Colon (tissue), 2 donors: ENCODE data around the gene ULK1.

Source experiments
- FAIRE-seq: peaks from 2 replicates; lab custom pipeline; 2012; peaks lifted over from hg19 to GRCh38; lab: Jason Lieb, UNC
- donor health status: control.
- donor health status: control.

Gene ULK1

DNA sequence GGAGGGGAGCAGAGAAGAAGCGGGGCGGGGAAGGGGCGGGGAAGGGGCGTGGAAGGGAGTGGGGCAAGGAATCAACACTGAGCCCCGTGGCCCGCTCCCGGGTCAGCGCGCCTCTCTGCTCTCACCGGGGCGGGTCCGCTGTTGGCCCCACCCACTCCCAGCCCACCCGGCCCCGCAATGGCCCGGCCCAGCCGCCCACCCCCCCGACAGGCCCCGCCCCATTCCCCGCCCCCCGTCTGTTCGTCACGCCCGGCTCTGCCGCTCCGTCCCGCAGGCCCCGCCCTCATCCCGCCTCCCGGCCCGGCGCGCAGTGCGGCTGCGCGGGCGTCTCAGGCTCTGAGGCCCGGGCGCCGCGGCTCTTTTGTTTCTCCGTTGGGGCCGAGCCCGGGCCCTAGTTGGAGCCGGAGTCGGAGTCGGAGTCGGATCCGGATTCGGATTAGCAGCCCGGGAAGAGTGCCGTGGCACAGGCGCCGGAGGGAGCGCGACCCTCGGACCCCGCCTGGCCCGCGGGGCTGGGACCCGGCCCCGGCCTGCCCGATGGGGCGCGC is at the start of gene ULK1:
ULK1 (plus strand) TSS at position 310 of the 548 bp plus-strand sequence. CDS start 380 bp downstream, outside the sequence.
- FAIRE-seq, result no peak

DNA sequence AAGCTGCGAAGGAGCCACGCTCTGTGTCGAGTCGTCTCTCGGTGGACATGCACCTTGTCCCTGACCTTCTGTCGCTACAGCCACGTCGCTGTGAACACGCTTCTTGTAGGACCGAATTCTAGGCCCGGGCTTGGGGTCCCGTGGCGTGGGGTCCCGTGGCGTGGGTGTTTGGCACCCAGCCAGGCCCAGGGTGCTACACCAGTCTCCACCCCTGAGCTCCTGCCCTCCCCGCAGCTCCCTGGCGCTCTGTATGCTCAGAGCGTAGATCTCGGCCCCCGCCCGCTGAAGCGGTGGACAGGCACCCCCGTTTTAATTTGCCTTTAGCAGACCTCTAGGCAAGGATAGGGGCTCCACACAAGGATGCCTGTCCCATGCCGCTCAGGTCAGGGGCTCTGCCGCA is 49.8 kb upstream of the ULK1 start:
- FAIRE-seq, result no peak

DNA sequence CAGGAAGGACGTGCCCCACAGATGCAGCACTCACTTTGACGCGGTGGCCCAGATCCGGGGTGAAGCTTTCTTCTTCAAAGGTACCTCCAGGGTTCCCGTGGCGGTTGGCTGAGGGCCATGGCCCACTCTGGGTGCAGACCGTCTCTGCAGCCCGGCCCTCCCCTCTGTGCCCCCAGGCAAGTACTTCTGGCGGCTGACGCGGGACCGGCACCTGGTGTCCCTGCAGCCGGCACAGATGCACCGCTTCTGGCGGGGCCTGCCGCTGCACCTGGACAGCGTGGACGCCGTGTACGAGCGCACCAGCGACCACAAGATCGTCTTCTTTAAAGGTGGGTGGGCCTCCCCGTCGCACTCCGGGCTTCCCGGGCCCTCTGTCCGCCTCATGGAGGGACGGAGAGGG is 49.3 kb upstream of the ULK1 start:
- no peak for FAIRE-seq

DNA sequence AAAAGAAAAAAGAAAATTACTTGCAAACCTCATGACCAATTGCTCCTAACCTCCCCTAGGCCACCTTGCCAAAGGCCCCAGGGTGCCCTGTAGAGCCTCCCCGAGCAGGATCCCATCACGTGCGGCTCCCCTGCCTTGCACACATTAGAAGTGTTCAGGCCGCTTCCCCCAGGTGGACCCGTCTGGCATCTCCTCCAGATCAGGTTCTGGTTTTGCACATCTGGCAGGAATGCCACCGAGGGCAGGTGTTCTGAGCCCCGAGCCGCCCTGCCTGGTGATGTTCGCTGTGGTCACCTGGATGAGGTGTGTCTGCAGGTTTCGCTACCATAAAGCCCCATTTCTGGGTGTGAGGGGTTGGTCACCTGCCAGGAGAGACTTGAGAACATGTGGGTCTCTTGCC is 47.0 kb upstream of the ULK1 start:
- no peak for FAIRE-seq

DNA sequence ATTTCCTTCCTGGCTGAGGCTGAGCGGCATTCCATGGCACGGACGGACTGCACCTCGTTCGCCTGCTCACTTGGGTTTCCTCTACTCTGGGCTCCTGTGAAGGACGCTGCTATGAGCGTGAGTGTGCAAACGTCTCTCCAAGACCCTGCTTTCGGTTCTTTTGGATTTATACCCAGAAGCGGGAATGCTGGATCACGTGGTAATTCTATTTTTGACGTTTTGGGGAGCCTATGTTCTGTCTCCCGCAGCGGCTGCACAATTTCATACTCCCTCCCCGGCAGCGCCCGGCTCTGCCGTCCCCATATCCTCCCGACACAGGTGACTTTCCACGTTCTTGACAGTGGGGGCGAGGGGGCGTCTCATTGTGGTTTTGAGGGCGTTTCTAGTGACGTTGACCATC is 45.7 kb upstream of the ULK1 start:
- FAIRE-seq, result no peak

DNA sequence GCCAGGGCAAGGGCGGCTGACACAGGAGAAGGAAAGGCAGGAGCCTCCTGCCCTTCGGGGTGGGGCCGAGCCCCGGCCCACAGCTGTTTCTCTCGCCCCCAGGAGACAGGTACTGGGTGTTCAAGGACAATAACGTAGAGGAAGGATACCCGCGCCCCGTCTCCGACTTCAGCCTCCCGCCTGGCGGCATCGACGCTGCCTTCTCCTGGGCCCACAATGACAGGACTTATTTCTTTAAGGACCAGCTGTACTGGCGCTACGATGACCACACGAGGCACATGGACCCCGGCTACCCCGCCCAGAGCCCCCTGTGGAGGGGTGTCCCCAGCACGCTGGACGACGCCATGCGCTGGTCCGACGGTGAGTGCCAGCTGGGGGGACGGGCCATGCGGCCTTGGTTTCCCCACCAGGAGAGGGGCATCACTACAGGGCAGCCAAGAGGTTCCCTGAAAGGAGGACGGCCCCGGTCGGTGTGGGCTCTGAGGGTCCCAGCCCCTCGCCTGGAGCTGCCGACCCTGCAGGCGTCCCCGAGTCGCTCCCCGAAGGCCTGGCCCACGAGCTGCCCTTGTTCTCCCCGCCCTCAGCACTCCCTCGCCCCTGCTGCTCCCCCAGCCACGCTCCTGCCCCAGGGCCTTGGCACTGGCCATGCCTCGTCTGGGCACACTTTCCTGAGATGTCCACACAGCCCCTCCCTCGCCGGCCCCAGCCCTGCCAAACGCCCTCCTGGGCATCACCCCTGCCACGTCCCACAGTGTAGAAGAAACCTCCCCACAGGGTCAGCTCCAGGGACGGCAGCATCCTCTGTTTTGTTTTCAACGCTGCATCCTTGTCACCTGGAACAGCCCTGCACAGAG is 44.5 kb upstream of the ULK1 start:
- no peak for FAIRE-seq

DNA sequence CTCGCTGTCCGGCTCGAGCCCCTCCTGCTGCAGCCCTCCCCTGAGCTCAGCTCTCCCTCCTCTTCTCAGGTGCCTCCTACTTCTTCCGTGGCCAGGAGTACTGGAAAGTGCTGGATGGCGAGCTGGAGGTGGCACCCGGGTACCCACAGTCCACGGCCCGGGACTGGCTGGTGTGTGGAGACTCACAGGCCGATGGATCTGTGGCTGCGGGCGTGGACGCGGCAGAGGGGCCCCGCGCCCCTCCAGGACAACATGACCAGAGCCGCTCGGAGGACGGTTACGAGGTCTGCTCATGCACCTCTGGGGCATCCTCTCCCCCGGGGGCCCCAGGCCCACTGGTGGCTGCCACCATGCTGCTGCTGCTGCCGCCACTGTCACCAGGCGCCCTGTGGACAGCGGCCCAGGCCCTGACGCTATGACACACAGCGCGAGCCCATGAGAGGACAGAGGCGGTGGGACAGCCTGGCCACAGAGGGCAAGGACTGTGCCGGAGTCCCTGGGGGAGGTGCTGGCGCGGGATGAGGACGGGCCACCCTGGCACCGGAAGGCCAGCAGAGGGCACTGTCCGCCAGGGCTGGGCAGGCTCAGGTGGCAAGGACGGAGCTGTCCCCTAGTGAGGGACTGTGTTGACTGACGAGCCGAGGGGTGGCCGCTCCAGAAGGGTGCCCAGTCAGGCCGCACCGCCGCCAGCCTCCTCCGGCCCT is 43.4 kb upstream of the ULK1 start:
- no peak for FAIRE-seq

DNA sequence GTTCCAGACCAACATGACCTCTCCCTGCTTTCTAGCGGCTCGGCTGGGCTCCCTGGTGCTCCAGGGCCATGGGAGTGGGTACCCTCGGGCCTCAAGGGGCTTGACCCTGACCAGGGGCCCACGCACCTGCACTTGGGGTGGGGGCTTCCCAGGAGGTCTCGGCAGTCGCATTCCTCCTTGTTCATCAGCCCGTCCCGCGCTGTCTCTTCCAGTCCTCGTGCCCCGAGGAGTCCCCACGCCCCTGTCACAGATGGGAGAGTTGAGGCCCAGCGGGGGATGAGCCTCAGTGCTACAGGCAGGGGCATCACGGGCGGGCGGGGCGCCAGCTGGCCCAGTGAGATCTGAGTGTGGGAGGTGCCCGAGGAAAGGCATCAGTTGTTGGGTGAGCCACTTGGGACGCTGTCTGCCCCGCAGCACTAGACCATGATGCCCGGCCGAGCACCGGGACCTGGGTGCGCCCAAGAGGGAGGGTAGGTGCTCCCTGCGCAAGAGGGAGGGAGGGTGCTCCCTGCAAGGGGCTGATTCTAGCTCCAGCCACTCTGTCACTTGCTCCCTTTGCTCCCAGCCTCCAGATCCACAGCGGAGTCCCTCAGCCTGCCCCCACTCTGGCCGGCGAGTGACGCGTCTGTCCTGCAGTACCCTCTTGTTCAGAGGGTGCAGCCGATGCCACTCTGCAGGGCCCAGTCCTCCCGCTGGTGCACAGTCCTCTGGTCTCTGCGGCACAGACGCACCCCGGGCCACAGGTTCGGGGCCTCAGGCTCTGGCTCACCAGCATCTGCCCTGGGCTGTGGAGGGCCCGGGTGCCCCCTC is 42.5 kb upstream of the ULK1 start:
- no peak for FAIRE-seq

DNA sequence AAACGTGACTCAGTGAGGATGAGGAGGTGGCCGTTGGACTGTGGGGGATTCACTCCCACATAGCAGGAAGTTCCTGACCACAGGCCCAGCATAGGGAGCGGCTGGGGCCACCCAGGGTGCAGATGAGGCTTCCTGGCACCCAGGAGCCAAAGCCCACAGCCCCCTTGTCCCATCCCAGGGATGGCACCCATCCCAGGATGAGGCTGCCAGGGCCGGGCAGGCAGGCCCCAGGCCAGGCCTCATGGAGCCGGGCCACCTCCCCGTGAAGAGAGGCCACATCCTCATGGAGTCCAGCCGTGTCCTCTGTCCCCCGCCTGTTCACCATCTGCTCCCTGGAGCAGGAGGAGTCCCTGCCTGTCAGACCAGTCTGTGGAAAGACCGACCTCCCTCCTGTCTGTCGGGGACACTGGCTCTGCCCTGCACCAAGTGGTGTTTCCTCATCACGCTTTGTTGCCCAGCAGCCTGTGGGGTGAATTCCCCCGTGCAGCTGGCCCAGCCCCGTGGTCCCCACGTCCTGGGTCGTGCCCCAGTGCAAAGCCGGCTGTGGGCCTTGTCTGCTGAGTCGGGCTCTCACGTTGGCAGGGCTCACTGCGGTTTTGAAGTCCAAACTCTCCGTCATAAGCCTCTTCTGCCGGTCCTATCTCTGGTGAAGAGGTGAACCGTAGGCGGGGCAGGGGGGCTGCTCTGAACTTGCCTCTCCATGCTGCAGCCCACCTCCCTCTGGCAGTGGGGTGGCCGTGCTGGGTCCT is 41.7 kb upstream of the ULK1 start:
- no peak for FAIRE-seq

DNA sequence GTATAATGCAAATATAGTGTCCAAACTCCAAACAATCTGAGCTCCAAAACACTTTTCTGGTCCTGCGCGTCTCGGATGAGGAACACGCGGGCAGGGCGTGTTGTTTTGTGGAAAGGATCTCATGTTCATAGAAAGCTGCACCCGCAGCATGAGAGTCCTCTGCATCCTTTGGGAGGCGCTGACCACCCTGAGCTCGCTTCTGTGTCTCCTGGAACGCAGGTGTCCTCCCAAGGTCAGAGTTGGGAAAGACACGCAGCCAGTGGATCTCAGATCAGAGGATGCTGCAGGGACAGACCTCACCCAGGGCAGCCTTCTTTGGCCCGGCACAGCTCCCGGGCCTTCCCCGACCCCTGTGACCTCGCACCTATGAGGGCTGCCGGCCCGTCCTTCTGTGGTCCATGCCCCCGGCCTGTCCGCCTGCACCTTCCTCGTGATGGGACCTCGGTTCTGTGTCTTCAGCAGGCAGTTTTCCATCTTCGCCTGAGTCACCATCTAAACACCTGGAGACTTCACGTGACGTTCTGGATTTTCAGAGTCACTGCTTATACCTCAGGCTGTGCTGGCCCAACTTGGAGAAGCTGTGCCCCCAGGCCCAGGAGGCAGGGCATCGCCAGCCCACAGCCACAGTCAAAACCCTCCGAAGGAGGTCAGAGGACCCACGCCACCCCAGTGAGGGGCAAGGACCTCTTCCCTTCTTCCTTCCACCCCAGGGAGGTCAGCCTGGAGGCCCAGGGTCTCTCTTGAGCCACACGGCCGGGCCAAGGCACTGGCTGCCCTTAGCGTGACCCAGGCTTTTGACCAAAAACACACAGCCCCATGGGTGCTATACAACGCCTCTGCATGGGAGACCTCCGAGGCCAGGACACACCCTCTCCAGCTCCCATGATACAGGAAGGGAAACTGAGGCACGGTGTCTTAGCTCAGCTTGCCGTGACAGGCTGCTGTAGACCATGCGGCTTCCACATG is 40.3 kb upstream of the ULK1 start:
- no peak for FAIRE-seq

DNA sequence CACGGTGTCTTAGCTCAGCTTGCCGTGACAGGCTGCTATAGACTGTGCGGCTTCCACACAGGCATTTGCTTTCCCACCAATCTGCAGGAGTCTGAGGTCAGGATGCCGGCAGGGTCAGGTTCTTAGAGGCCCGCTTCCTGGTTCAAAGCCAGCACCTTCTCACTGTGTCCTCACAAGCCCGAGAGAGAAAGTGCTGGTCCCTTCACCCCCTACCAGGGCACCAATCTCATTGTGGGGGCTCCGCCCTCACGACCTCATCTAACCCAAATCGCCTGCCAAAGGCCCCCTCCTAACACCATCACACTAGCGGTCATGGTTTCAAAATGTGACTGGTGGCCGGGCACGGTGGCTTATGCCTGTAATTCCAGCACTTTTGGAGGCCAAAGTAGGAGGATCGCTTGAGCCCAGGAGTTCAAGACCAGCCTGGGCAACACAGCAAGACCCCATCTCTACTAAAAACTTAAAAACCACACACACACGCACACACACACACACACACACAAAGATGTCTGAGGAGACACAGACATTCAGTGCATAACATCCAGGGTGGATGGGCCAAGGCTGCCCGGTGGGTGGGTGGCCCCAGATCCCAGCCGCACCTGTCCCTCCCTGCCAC is 39.5 kb upstream of the ULK1 start:
- FAIRE-seq, result no peak

DNA sequence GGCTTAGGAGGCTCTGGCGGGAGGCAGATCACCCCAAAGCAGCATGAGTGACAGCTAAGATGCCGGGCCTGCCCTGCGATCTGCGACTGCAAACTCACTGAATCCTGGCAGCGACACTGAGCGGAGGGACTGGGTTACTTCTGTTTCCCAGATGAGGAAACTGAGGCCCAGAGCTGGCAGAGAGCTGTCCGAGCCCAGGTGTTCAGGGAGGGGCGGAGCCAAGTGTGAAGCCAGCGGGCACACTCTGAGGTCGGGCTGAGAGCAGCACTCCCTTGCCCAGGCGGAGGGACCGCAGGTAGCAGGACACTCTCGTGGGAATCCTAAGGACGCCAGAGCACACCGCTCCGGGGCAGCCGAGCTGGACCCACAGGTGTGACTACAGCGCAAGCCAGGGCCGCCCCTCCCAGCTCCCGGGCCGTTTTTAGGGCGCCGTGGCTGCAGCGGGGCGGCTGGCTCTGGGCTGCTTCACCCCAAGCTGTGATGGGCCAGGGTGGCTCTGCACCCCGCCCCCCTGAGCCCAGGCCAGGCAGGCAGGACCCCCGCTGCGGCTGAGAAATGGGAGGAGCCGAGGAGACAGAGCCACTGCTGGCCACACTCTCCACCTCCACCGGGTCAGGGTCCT is 38.8 kb upstream of the ULK1 start:
- no peak for FAIRE-seq

DNA sequence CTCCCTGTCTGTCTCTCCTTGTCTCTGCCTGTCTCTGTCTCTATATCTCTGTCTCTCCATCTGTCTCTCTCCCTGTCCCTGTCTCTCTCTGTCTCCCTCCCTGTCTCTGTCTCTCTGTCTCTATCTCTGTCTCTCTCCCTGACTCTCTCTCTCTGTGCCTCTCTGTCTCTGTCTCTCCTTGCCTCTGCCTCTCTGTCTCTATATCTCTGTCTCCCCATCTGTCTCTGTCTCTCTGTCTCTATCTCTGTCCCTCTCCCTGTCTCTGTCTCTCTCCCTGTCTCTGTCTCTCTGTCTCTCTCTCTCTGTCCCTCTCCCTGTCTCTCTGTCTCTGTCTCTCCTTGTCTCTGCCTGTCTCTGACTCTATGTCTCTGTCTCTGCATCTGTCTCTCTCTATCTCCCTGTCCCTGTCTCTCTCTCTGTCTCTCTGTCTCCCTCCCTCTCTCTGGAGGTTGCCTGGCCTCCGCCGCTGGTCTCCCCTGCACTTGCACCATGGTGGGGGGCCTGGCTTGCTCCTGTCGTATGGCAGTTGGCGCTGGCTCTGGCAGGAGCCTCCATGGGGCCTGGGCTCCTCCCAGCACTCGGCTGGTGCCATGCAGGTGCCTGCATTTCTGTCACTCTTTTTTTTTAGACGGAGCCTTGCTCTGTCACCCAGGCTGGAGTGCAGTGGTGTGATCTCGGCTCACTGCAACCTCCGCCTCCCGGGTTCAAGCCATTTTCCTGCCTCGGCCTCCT is 37.9 kb upstream of the ULK1 start:
- no peak for FAIRE-seq

DNA sequence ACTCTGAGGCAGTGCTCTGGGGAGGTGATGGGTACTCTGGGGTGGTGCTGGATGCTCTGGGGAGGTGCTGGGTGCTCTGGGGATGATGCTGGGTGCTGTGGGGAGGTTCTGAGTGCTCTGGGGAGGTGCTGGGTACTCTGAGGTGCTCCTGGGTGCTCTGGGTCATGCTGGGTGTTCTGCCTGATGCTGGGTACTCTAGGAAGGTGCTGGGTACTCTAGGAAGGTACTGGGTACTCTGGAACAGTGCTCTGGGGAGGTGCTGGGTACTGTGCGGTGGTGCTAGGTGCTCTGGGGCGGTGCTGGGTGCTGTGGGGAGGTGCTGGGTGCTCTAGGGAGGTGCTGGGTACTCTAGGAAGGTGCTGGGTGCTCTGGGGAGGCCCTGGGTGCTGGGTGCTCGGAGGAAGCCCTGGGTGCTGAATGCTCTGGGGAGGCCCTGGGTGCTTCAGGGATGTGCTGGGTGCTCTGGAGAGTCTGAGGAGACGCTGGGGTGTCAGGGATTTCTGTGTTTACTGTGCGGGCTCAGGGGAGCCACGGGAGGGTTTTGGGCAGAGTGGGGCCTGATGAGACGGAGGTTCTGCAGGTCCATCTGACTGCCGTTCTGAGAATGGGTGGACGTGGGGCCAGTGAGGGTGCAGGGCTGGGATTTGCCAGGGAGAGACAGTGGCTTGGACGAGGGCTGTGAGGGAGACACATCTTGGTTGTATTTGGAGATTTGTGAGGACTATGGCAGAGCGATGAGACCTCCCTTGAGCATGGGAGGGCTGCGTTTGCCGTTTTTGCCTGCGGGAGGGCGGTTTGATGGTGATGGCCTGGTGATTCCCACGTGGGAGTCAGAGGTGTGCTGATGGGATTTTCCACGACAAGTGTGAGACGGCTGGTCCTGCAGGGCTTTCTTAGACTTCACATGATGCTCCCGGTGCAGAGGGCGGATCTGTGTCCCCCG is 36.2 kb upstream of the ULK1 start:
- FAIRE-seq, result no peak

DNA sequence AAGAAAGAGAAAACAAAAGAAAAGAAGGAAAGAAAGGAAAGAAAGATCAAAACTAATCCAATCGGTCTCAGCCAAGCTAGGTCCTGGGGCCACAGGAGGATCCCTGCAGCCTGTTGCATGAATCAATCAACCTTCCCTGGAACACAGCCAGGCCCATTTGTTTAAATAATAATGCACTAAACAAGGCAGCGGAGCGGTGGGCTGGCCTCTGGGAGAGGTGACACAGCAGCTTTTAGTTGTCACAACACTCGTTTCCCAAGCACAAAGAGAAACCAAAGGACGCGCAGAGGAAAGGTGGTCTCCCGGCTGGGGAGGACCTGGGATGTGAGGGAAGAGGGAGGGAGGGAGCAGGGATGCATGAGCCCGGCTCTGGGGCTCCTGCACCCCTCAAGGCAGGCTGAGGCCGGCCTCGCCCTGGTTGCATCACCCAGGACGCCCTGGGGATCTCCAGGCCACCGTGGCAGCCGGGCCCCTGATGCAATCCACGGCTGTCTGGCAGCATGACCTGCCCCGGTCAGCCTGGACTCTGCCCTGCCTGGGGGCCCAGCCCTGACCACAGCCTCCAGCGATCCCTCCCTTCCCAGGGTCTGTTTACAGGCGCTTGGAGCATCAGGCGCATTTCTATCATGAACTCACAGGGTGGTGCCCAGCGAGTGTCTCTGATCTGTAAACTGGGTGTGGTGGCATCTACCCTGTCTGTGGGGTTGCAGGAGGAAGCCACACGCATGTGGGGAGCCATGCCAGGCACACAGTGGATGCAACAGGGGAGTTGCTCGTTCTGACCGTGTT is 33.8 kb upstream of the ULK1 start:
- no peak for FAIRE-seq

DNA sequence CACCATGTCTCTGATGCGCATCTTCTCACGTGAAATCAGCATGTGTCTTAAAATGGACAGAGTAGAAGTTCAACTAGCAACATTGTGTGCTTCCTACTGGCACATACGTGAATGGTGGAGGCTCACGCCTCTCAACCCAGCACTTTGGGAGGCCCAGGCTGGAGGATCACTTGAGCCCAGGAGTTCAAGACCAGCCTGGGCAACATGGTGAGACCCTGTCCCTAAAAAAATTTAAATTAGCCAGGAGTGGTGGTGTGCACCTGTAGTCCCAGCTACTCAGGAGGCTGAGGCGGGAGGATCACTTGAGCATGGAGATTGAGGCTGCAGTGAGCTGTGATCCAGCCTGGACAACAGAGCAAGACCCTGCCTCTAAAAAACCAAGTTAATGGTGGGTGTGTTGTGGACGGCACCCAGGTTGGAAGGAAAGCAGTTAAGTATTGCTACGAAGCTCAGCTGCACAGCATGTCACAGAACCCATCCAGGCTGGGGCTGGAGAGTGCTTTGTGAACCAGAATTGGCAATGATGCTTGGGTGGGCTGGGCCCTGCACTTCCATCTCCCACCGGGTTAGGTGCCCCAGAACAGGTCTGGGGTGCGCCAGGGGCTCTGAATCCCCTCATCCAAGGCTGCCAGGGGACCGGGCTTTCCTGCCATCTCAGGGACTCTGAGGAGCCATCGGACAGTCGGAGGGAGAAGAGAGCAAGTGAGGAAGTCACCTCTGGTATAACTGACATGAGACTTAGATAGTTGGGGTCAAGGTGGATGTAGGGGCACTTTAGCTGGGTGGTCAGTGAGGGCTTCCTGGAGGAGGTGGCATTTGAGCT is 33.0 kb upstream of the ULK1 start:
- FAIRE-seq, result no peak
